Upper lobe of left lung (tissue), 6 donors: ENCODE results near the gene KRTAP4-9. TPM values are rescaled to one million over a fixed set of nuclear protein-coding genes. Genes with fewer than 3 reads are reported as not detected.

Experiments
- ATAC-seq, 2 donors: fragments of 200-7000 bp; cut with Tn5 transposase; one replicate each; pipeline ENCODE4 v1.9.1; 2022; ENCODE audit warnings: mild to moderate bottlenecking in 2 of 2, moderate library complexity in 2 of 2; ENCODE audit not compliant: low FRiP score in 2 of 2
- DNase-seq, 2 donors: peaks; one replicate each; pipeline ENCODE4 v3.0.0-alpha.2; 2019 to 2020
- H3K27ac ChIP-seq, 4 donors: fragments of 200-600 bp; sonication (generic); one replicate each; pipeline ENCODE4 v1.5.1; 2016 to 2019
- H3K27me3 ChIP-seq, 4 donors: fragments of 200-600 bp; sonication (generic); one replicate each; pipeline ENCODE4 v1.5.1; 2017 to 2019
- H3K36me3 ChIP-seq, 4 donors: fragments of 200-600 bp; sonication (generic); one replicate each; pipeline ENCODE4 v1.5.1; 2016 to 2019
- H3K4me1 ChIP-seq, 4 donors: fragments of 200-600 bp; sonication (generic); one replicate each; pipeline ENCODE4 v1.5.1; 2018 to 2019
- H3K4me3 ChIP-seq, 4 donors: fragments of 200-600 bp; sonication (generic); one replicate each; pipeline ENCODE4 v1.5.1; 2017 to 2019; ENCODE audit warnings: mild to moderate bottlenecking in 2 of 4, moderate library complexity in 1 of 4
- H3K9me3 ChIP-seq, 4 donors: fragments of 200-600 bp; sonication (generic); one replicate each; pipeline ENCODE4 v1.5.1; 2018 to 2019
- EP300 ChIP-seq, 4 donors: sonication (generic); formaldehyde crosslinking; IDR thresholded peaks; one replicate each; pipeline ENCODE4 v1.5.1; 2017; ENCODE audit warnings: antibody characterized with exemption in 4 of 4, control low read depth in 2 of 4
- POLR2A ChIP-seq, 4 donors: fragments of 450-650 bp; IDR thresholded peaks; one replicate each; pipeline ENCODE4 v1.5.1; 2016 to 2017; ENCODE audit warnings: antibody characterized with exemption in 4 of 4, mild to moderate bottlenecking in 2 of 4
- POLR2AphosphoS5 ChIP-seq, 2 donors: sonication (generic); formaldehyde crosslinking; IDR thresholded peaks; one replicate each; pipeline ENCODE4 v1.5.1; 2017; ENCODE audit warnings: antibody characterized with exemption in 2 of 2
- WGBS, 2 donors: methylation state at CpG; one replicate each; pipeline ENCODE4 v1.1.5; 2017 to 2018; 5-methylcytosine and 5-hydroxymethylcytosine counted together
- total RNA-seq, 6 donors: library from RNA; depleted of rRNA in 4 of 6; stranded (reverse); fragments of >200 nt in 4 of 6; gene quantifications; one replicate each; pipeline versions ENCODE4 v1.1.0 to v1.2.1, GENCODE V29; 2016 to 2021
- TF ChIP-seq, protein P1 (sequence below), 6 experiments: fragments of 450-650 bp in 4 of 6; fragments of 200-600 bp in 2 of 6; sonication (generic) in 2 of 6; IDR thresholded peaks; one replicate each; pipeline ENCODE4 v1.5.1; 2016 to 2019; ENCODE audit warnings: antibody characterized with exemption in 6 of 6
- donor health status: DM: no; HTN: no; CAD: no; lungs with moderate emphysema.
- donor health status: DM: no; HTN: yes; CAD: no; lungs with severe emphysema.

KRTAP4-9 gene
- total RNA-seq, 6 donors from 2014 or later = not detected

DNA sequence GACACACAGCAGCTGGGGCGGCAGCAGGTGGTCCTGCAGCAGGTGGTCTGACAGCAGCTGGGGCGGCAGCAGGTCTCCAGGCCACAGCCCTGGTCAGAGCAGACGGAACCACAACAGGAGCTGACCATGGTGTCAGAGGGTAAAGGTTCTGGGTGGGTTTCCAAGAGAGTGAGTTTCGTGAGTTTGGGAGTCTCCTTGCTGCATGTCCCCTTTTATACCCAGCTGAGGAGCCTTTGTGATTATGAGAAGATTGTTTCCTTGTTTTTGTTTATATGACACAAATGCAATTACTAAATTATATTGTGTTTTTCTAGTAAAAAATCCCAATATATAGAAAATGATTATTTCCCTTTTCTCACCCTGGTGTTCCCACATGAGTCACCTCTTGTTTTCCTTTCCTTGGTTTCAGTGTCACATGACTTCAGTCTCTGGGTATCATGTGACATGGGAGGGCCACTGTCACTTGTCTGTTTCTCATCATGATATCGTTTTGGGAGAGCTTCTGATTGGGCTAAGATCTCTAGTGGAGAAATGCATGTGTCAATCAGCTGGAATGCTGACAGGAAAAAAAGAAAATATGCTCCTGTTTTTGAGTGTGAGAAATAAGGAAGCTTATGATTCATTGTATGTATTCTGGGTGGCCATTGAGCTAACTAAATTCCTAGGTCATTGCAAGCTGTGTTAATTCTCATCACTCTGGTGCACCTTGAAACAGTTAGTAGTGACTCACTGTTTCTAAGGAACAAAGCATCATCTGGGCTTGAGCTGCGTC lies 35.4 kb downstream of the KRTAP4-9 start, which contains the start of gene KRTAP4-6:
Gene KRTAP4-6 (minus strand): TSS at position 185 of the 772 bp plus-strand sequence. CDS start 57 bp downstream, at position 128.
- DNase-seq (no peak), ATAC-seq (no peak)
- no peak within 1 kb of the TSS for H3K4me3 ChIP-seq
- peaks cover 4 to 29% (median 13%) of the 10 kb centered on the region in 4 donors for H3K9me3 ChIP-seq
- TF ChIP-seq POLR2AphosphoS5 (IDR thresholded peaks at IDR 0.05) (no peak), EP300 (IDR thresholded peaks at IDR 0.05) (no peak), POLR2A (IDR thresholded peaks at IDR 0.05) (no peak)
- TF ChIP-seq, protein P1, sequence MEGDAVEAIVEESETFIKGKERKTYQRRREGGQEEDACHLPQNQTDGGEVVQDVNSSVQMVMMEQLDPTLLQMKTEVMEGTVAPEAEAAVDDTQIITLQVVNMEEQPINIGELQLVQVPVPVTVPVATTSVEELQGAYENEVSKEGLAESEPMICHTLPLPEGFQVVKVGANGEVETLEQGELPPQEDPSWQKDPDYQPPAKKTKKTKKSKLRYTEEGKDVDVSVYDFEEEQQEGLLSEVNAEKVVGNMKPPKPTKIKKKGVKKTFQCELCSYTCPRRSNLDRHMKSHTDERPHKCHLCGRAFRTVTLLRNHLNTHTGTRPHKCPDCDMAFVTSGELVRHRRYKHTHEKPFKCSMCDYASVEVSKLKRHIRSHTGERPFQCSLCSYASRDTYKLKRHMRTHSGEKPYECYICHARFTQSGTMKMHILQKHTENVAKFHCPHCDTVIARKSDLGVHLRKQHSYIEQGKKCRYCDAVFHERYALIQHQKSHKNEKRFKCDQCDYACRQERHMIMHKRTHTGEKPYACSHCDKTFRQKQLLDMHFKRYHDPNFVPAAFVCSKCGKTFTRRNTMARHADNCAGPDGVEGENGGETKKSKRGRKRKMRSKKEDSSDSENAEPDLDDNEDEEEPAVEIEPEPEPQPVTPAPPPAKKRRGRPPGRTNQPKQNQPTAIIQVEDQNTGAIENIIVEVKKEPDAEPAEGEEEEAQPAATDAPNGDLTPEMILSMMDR (IDR thresholded peaks at IDR 0.05) = no peak
- no peaks in the 10 kb centered on the region for H3K4me1 ChIP-seq
- 77 to 84% methylated on average over 3 to 6 of the region's 6 CpGs for WGBS, 2 donors
- H3K27me3 ChIP-seq = no peaks in the 10 kb centered on the region
- no peaks in the 10 kb centered on the region for H3K36me3 ChIP-seq
- no peak within 1 kb of the TSS for H3K27ac ChIP-seq

DNA sequence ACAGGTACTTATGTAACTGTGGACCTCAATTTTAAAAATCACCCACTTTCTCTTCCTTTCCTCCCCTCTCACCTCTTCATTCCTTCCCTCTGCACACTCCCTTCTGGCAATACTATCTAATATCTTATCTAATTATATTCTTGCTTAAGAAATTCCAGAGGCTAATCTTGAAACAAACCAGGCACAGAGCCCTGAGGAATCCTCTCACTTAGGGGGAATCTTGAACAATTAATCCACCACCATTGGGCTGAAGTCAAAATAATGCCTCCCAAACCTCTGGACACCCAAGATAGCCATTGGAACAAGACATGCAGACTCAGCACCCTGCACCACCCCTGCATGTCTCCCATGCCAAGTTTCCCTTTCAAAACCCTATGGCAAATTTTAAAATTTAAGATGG lies 36.2 kb downstream of the KRTAP4-9 start:
- ATAC-seq (no peak), DNase-seq (no peak)
- Histone ChIP-seq H3K4me3 (no peak overlapping the region), H3K36me3 (no peaks in the 10 kb centered on the region), H3K27ac (no peak overlapping the region), H3K4me1 (no peaks in the 10 kb centered on the region), H3K9me3 (peaks cover 4 to 29% (median 13%) of the 10 kb centered on the region in 4 donors), H3K27me3 (no peaks in the 10 kb centered on the region)
- TF ChIP-seq, protein P1 (IDR thresholded peaks at IDR 0.05) = no peak
- TF ChIP-seq POLR2A (IDR thresholded peaks at IDR 0.05) = no peak
- TF ChIP-seq EP300 (IDR thresholded peaks at IDR 0.05) = no peak
- TF ChIP-seq POLR2AphosphoS5 (IDR thresholded peaks at IDR 0.05) = no peak

DNA sequence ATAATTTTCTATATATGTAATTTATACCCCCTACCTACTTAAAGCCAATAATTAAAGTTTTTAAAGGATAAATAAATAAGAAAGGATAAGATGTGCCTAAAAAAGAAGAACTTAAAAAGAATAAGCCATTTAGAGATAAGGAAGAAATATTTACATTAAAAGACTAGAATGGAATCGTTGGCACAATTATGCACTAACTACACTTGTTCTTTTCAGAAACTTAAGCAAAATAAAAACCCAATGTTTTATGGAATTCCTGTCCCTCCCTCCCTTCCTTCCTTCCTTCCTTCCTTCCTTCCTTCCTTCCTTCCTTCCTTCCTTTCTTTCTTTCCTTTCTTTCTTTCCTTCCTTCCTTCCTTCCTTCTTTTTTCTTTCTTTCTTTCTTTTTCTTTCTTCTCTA lies 39.7 kb downstream of the KRTAP4-9 start:
- Histone ChIP-seq H3K9me3 (peaks cover 4 to 27% (median 13%) of the 10 kb centered on the region in 4 donors), H3K27me3 (no peaks in the 10 kb centered on the region), H3K4me1 (no peaks in the 10 kb centered on the region), H3K4me3 (no peak overlapping the region), H3K27ac (no peak overlapping the region), H3K36me3 (no peaks in the 10 kb centered on the region)
- 72% methylated on average over 1 of the region's 1 CpG for WGBS, 2 donors
- no peak for DNase-seq
- TF ChIP-seq POLR2AphosphoS5 (IDR thresholded peaks at IDR 0.05) = no peak
- no peak for TF ChIP-seq EP300 (IDR thresholded peaks at IDR 0.05)
- TF ChIP-seq POLR2A (IDR thresholded peaks at IDR 0.05) = no peak
- TF ChIP-seq, protein P1 (IDR thresholded peaks at IDR 0.05) = no peak
- no peak for ATAC-seq

DNA sequence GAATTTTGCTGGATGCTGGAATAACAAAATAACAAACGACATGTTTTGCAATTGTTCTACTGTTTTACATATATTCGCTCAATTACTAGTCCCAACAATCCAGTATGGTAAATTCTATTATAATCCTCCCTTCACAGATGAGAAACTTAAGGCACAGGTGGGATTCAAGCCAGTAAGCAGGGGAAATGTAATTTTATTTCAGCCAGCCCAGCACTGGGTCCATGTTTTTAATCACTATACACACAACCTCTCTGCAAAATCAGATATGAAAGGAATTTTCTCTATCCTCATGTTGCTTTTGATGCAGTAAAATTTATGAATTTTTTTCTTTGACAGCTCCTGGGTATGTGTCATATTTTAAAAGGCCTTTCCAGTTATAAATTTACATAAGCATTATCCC lies 40.1 kb downstream of the KRTAP4-9 start:
- H3K27ac ChIP-seq = no peak overlapping the region
- no peak overlapping the region for H3K4me3 ChIP-seq
- H3K27me3 ChIP-seq = no peaks in the 10 kb centered on the region
- peaks cover 4 to 23% (median 8%) of the 10 kb centered on the region in 4 donors for H3K9me3 ChIP-seq
- no peaks in the 10 kb centered on the region for H3K4me1 ChIP-seq
- no peaks in the 10 kb centered on the region for H3K36me3 ChIP-seq
- TF ChIP-seq POLR2A (IDR thresholded peaks at IDR 0.05) = no peak
- no peak for TF ChIP-seq POLR2AphosphoS5 (IDR thresholded peaks at IDR 0.05)
- TF ChIP-seq EP300 (IDR thresholded peaks at IDR 0.05) = no peak
- TF ChIP-seq, protein P1 (IDR thresholded peaks at IDR 0.05) = no peak
- 78 to 90% methylated on average over 2 of the region's 2 CpGs for WGBS, 2 donors
- DNase-seq = no peak
- ATAC-seq = no peak
